Duodenal mucosa (tissue), 2 donors: ENCODE measurements around the gene NDUFV3.
"Not testable (repeated sequence)": the region's sequence is repeated elsewhere in the genome, so short reads cannot be mapped to it uniquely, and the experiment has no call there.

Experiments
- H3K27ac ChIP-seq: one replicate; pipeline ENCODE4 v1.7.0; 2013; ENCODE audit warnings: low read depth, low read length
- H3K27me3 ChIP-seq, 2 donors: one replicate each; pipeline ENCODE4 v1.7.0; 2013; ENCODE audit warnings: low read length in 2 of 2, control low read depth in 1 of 2; ENCODE audit not compliant: insufficient read depth in 2 of 2, control insufficient read depth in 1 of 2
- H3K36me3 ChIP-seq, 2 donors: one replicate each; pipeline ENCODE4 v1.7.0; 2013; ENCODE audit warnings: low read length in 2 of 2, control low read depth in 1 of 2; ENCODE audit not compliant: insufficient read depth in 2 of 2, control insufficient read depth in 1 of 2
- H3K4me1 ChIP-seq, 2 donors: one replicate each; pipeline ENCODE4 v1.7.0; 2013; ENCODE audit warnings: low read length in 2 of 2, control low read depth in 1 of 2; ENCODE audit not compliant: insufficient read depth in 2 of 2, control insufficient read depth in 1 of 2
- H3K4me3 ChIP-seq, 2 donors: one replicate each; pipeline ENCODE4 v1.7.0; 2013; ENCODE audit warnings: low read length in 2 of 2, low read depth in 1 of 2
- H3K9ac ChIP-seq, 2 donors: one replicate each; pipeline ENCODE4 v1.7.0; 2013; ENCODE audit warnings: low read length in 2 of 2, low read depth in 1 of 2
- H3K9me3 ChIP-seq, 2 donors: one replicate each; pipeline ENCODE4 v1.7.0; 2013; ENCODE audit warnings: low read length in 2 of 2, control low read depth in 1 of 2; ENCODE audit not compliant: control insufficient read depth in 1 of 2

The NDUFV3 gene

DNA sequence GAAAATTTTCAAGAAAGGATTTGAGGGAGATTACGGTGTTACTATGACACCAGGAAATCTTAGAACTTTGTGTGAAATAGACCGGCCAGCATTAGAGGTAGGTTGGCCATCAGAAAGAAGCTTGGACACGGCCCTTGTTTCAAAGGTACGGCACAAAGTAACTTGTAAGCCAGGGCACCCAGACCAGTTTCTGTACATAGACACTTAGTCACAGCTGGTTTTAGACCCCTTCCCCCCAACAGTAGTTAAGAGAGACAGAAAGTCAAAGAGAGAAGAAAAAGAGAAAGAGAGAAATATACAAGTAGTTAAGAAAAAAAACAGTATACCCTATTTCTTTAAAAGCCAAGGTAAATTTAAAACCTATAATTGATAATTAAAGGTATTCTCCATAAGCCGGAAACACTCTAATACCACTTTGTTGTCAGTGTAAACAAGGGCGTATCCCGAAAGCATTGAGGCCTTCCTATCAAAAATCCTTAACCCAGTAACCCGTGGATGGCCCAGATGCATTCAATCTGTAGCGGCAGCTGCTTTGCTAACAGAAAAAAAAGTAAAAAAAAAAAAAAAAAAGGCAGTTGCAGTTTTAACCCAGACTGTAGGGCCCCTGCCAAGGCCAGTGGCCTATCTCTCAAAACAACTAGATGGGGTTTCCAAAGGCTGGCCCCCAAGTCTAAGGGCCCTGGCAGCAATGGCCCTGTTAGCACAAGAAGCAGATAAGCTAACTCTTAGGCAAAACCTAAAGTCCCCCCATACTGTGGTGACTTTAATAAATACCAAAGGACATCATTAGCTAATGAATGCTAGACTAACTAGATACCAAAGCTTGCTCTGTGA, 40.2 kb downstream of the NDUFV3 start:
- not testable (repeated sequence) for H3K27me3 ChIP-seq, H3K4me1 ChIP-seq, H3K36me3 ChIP-seq, H3K4me3 ChIP-seq, H3K27ac ChIP-seq, H3K9me3 ChIP-seq, H3K9ac ChIP-seq

DNA sequence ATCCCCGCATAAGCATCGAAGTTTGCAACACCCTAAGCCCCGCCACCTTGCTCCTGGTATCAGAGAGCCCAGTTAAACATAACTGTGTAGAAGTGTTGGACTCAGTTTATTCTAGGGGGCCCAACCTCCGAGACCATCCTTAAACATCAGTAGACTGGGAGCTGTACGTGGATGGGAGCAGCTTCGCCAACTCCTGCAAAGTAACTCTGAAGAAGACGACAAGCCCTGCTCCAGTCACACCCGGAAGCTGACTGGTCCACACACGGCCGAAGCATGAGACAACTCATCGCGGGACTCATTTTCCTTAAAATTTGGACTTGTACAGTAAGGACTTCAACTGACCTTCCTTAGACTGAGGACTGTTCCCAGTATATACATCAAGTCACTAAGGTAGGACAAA, 40.9 kb downstream of the NDUFV3 start:
- H3K36me3 ChIP-seq, H3K9ac ChIP-seq, H3K4me1 ChIP-seq, H3K9me3 ChIP-seq, H3K4me3 ChIP-seq, H3K27me3 ChIP-seq, H3K27ac ChIP-seq: not testable (repeated sequence)

DNA sequence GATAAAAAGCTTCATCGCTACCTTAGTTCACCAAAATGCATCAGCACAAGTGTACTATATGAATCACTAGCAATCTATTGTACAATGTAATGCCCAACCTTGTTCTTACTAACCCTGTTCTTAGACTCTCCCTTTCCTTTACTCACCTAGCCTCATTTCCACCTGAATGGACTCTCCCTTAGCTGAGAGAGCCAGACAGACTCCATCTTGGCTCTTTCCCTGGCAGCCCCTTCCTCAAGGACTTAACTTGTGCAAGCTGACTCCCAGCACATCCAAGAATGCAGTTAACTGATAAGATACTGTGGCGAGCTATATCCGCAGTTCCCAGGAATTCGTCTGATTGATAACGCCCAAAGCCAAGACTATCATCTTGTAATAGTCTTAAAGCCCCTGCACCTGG, 43.3 kb downstream of the NDUFV3 start:
- not testable (repeated sequence) for H3K9me3 ChIP-seq, H3K4me1 ChIP-seq, H3K27ac ChIP-seq, H3K4me3 ChIP-seq, H3K36me3 ChIP-seq, H3K9ac ChIP-seq, H3K27me3 ChIP-seq

DNA sequence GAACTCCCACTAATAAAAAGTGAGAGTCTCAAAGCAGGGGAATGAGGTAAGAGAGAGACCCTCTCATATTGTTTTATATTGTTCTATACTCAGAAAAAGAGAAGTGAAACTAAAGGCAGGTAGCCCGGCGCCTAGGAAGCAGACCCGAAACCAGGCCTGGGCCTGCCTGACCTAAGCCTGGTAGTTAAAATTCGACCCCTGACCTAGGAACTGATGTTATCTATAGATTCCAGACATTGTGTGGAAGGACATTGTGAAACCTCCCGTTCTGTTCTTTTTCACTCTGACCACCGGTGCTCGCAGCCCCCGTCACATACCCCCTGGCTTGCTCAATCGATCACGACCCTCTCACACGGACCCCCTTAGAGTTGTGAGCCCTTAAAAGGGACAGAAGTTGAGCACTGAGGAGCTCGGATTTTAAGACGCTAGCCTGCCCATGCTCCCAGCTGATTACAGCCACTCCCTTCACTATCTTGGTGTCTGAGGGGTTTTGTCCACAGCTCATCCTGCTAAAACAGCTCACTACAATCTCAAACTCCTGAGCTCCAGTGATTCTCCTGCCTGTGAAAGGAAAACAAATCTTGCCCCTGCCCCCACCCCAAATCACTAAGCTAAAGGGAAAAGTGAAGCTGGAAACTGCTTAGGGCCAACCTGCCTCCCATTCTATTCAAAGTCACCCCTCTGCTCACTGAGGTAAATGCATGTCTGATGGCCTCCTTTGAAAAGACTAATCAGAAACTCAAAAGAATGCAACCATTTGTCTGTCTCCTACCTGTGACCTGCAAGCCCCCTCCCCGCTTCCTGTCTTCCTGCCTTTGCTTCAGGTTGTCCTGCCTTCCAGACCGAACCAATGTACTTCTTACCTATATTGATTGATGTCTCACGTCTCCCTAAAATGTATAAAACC, 44.2 kb downstream of the NDUFV3 start:
- H3K27me3 ChIP-seq, H3K27ac ChIP-seq, H3K4me1 ChIP-seq, H3K9ac ChIP-seq, H3K9me3 ChIP-seq, H3K36me3 ChIP-seq, H3K4me3 ChIP-seq: not testable (repeated sequence)

DNA sequence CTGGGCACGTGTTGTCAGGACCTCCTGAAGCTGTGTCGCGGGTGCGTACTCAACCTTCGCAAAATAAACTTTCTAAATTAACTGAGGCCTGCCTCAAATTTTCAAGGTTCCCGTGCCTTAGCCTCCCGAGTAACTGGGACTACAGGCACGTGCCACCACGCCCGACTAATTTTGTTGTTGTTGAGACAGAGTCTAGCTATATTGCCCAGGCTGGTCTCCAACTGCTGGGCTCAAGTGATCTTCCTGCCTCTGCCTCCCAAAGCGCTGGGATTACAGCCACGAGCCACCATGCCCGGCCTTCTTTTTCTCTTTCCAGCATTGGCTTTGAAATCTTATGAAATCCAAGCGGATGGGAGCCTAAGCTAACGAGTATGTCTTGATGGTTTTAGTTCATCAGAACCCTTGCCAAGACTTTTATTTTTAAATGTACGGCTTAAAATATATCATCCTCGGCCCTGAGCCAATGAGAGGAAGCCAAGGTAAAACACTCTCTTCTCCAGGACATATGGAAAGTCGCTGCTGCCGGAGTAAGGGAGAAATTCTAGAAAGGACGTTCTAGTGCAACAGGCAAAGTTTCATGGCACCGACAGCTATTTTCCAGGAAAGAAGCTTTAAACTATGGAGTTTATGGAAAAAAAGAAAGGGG, 45.0 kb downstream of the NDUFV3 start:
- Histone ChIP-seq H3K27me3 (no peaks in the 10 kb centered on the region), H3K36me3 (no peaks in the 10 kb centered on the region), H3K4me1 (no peaks in the 10 kb centered on the region), H3K9me3 (no peaks in the 10 kb centered on the region), H3K4me3 (no peak overlapping the region), H3K9ac (no peak overlapping the region), H3K27ac (no peak overlapping the region)

DNA sequence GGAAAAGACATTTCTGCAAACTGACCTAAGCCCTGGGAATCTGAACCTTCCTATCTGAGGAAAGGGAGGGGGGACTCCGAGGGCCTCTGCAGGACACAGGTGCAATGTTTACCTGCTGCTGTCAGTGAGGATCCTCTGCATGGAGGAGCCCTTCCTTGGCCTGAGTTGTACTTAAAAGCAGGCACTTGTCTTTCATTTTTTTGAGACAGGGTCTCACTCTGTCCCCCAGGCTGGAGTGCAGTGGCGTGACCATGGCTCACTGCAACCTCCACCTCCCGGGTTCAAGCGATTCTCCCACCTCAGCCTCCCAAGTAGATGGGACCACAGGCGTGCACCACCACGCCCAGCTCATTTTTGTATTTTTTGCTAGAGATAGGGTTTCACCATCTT, 45.5 kb downstream of the NDUFV3 start:
- not testable (repeated sequence) for H3K36me3 ChIP-seq, H3K4me1 ChIP-seq, H3K27me3 ChIP-seq, H3K9ac ChIP-seq, H3K4me3 ChIP-seq, H3K27ac ChIP-seq, H3K9me3 ChIP-seq

DNA sequence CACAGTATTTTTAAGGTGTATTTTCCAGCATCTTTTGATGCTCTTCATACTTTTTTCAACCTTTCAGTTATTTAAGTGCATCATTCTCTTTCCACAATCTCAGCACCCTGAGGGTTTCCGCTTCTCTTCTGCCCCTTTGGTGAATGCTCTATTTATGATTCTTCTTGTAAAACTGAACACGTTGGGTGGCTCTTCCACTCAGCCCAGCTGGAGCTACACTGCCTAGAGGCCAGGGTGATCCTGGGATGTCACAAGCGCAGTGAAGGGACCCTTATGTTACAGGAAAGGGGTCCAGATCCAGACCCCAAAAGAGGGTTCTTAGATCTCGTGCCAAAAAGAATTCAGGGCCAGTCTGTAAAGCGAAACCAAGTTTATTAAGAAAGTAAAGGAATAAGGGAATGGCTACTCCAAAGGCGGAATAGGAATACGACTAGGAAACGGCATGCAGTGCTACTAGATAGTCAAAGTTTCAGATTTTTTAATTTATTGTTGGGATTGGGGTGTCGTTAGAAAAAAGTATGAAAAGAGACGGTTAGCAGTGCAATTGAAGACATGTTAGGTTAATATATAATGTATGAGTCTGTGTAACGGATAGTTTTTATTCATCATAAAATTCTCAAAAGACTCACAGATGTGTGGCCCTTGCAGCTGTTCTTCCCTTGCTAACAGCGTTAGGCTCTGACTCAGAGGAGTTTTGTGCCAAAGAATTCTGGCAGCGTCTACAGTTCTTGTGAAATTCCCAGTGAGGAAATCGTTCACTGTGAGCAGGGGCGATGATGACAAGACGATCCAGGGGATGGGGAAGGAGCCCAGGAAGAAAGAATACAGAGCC, 46.7 kb downstream of the NDUFV3 start:
- Histone ChIP-seq H3K9ac (no peak overlapping the region), H3K27ac (no peak overlapping the region), H3K4me3 (no peak overlapping the region), H3K27me3 (no peaks in the 10 kb centered on the region), H3K36me3 (no peaks in the 10 kb centered on the region), H3K4me1 (no peaks in the 10 kb centered on the region), H3K9me3 (no peaks in the 10 kb centered on the region)

DNA sequence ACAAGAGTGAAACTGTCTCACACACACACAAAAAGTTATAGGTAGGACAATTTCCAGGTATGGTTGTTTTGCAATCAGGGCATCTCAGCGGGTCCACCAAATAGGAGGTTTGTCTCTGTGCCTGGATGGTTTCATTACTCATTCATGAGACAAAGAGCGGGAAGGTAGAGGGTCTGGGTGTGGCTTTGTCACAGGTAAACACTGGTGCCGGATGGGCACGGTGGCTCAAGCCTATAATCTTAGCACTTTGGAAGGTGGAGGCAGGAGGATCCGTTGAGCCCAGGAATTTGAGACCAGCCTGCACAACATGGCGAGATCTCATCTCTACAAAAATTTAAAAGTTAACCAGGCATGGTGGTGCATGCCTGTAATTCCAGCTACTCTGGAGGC, 48.6 kb downstream of the NDUFV3 start:
- Histone ChIP-seq H3K27ac (no peak overlapping the region), H3K36me3 (no peaks in the 10 kb centered on the region), H3K9me3 (no peaks in the 10 kb centered on the region), H3K4me3 (no peak overlapping the region), H3K4me1 (no peaks in the 10 kb centered on the region), H3K9ac (no peak overlapping the region), H3K27me3 (no peaks in the 10 kb centered on the region)

DNA sequence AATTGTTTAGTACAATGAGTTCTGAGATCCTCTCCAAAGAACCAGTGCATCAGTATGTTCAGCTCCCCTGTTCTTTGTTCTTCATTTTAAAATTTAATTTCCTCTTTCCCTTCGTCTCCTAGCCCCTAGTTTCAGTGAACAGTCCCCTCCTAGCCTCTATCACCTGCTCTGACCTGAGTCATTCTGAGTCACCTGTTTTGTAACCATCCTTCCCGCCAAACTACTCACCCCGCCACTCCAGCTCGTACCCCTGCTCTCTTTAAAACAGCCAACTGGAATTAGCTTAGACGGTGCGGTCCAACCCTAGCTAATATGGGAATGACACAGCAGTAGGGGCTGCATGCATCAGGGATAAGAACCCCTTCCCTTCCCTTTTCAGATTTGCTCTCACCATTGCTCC, 49.1 kb downstream of the NDUFV3 start:
- Histone ChIP-seq H3K27ac (no peak overlapping the region), H3K36me3 (no peaks in the 10 kb centered on the region), H3K4me3 (no peak overlapping the region), H3K9ac (no peak overlapping the region), H3K27me3 (no peaks in the 10 kb centered on the region), H3K4me1 (no peaks in the 10 kb centered on the region), H3K9me3 (no peaks in the 10 kb centered on the region)
